NCI-H524 (cell line): ENCODE data around the gene IFT27.

Experiments used
- DNase-seq, 2 experiments: peaks; one replicate each; lab custom pipeline; 2025; lab: John Stamatoyannopoulos, UW

Gene IFT27

DNA sequence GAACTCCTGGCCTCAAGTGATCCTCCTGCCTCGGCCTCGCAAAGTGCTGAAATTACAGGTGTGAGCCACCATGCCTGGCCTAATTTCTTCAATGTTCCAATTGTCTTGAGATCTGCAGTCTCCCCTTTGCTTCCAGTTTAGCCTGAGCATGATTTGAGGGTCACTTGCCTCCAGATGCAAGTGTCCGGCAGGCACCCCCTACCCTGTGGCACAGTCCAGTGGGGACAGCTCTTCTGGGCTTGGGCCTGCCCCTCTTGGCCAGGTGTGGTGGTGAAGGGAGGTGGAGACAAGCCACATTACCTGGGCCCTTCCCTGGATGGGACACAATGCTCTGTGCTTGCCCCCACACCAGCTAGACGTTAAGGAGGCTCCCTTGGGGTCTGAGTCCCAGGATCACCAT, 51.1 kb downstream of the IFT27 start:
- DNase-seq, result no peak

DNA sequence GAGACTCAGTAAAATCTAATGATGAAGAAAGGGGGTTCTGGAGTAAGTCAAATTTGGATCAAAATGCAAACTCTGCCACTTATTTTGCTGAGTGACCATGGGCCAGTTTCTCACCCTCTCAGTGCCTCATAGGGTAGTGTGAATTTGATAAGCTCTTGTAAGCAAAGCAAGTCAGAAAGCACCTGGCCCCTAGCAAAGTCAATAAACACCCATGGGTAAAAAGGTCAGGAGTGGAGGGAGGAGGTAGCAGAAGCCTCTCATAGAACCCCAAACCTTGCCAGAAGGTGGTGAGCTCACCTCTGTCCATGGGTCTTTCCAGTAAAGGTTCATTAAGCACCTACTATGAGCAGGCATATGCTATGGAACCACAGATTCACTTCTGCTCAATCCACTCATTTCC, 53.9 kb downstream of the IFT27 start:
- no peak for DNase-seq

DNA sequence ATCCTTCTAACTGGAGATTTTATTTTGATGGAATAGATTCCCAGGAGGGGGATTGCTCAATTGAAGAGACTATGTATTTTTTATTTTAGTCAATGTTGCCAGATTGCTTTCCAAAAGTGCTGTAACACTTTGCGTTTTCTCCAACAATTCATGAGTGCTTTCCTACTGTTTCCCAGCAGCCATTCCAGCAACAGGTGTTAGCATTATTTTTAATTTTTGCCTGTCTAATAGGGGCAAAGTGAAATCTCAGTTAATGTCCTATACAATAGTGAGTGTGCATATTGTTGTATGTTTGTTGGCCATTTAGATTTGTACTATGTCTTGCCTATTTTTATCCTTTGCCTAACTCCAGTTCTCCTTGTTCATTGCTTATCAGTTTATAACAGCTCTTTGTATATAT, 60.3 kb downstream of the IFT27 start:
- DNase-seq, result no peak

DNA sequence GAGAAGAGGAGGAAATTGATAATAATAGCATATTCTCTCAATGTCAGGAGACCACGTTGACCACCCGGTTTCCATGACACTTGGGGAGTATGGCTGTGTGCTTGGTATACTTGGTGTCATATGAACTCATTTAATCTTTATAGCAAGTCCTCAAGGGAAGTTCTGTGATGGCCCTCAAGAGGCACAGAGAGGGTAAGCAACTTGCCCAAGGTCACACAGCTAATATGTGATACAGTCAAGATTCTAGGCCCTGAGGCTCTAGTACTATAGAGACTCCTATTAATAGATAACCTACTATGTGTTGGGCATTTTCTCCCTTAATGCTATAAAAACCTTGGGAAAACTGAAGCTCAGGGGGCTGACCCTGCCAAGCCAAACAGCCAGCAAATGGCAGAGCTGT, 61.8 kb downstream of the IFT27 start:
- no peak for DNase-seq

DNA sequence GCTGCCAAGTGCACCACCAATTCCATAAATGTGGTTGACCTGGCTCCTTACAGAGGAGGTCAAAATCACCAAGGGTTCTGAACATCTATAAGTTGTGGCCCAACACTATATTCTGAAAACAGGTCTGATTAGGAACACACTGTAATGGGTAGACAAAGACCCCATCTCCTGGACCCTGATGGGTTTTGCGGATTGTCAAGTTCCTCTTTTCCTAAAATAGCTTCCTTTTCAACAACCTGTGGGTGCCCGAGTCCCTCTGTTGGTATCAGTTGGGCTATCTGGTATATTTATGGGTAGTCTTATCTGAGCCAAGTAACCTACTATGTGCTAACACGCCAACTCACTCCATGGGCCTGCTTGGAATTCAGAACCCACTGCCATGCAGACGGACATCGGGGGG, 62.5 kb downstream of the IFT27 start:
- DNase-seq, result no peak
